Right atrium auricular region (tissue), 2 donors: ENCODE measurements around the gene S100A7A. TPM values are rescaled to one million over a fixed set of nuclear protein-coding genes. Genes with fewer than 3 reads are reported as not detected.
A peak's percentile ranks its signal among the peaks of the same experiment; 100 is the strongest.

Source experiments
- DNase-seq: peaks from one replicate; pipeline ENCODE4 v3.0.0-alpha.2; 2019; ENCODE audit warnings: low spot score
- H3K27ac ChIP-seq, 2 donors: fragments of 200-600 bp; sonication (generic); 1 replicate in 1 of 2; 2 replicates in 1 of 2; pipeline ENCODE4 v1.5.1; 2016 to 2019
- H3K27me3 ChIP-seq, 2 donors: fragments of 200-600 bp; sonication (generic); one replicate each; pipeline versions ENCODE4 v1.5.1 to v1.6.0; 2017 to 2019
- H3K36me3 ChIP-seq: fragments of 200-600 bp; sonication (generic); one replicate; pipeline ENCODE4 v1.5.1; 2016
- H3K4me1 ChIP-seq, 2 donors: fragments of 200-600 bp; sonication (generic); one replicate each; pipeline versions ENCODE4 v1.5.1 to v1.6.0; 2017 to 2019
- H3K4me3 ChIP-seq, 2 donors: fragments of 200-600 bp; sonication (generic); 1 replicate in 1 of 2; 2 replicates in 1 of 2; pipeline ENCODE4 v1.5.1; 2017 to 2019; ENCODE audit warnings: mild to moderate bottlenecking in 1 of 2, moderate library complexity in 1 of 2
- H3K9me3 ChIP-seq, 2 donors: fragments of 200-600 bp; sonication (generic); one replicate each; pipeline ENCODE4 v1.5.1; 2019
- CTCF ChIP-seq, 2 donors: fragments of 200-600 bp; sonication (generic); IDR thresholded peaks; one replicate each; pipeline ENCODE4 v1.5.1; 2019; ENCODE audit warnings: antibody characterized with exemption in 2 of 2
- total RNA-seq, 2 donors: library from RNA; depleted of rRNA; stranded (reverse); fragments of >200 nt; gene quantifications; one replicate each; pipeline ENCODE4 v1.1.0, GENCODE V29; 2016

S100A7A gene
- total RNA-seq, 2 donors from 2014 or later, result not detected

GRCh38 chr1:153374071-153374470 is 42.2 kb upstream of the S100A7A start:
- H3K27ac ChIP-seq, result no peak overlapping the region
- H3K36me3 ChIP-seq, result no peaks in the 10 kb centered on the region
- H3K9me3 ChIP-seq, result no peaks in the 10 kb centered on the region
- peak; percentile 52 for DNase-seq
- TF ChIP-seq CTCF (IDR thresholded peaks at IDR 0.05), result no peak
- H3K27me3 ChIP-seq, result no peaks in the 10 kb centered on the region
- no peaks in the 10 kb centered on the region for H3K4me1 ChIP-seq
- H3K4me3 ChIP-seq, result no peak overlapping the region

- Histone ChIP-seq H3K36me3 (no peaks in the 10 kb centered on the region), H3K27me3 (no peaks in the 10 kb centered on the region), H3K4me3 (no peak within 1 kb of the TSS), H3K27ac (no peak within 1 kb of the TSS), H3K9me3 (no peaks in the 10 kb centered on the region), H3K4me1 (no peaks in the 10 kb centered on the region)
- TF ChIP-seq CTCF (IDR thresholded peaks at IDR 0.05), result no peak
- DNase-seq, result no peak
These were observed 40.8 kb upstream of the S100A7A start, which contains the start of gene S100A12 for GRCh38 chr1:153375511-153375910. S100A12 (minus strand) TSS chr1:153375621; CDS start chr1:153374592, 1,029 bp downstream.

DNA sequence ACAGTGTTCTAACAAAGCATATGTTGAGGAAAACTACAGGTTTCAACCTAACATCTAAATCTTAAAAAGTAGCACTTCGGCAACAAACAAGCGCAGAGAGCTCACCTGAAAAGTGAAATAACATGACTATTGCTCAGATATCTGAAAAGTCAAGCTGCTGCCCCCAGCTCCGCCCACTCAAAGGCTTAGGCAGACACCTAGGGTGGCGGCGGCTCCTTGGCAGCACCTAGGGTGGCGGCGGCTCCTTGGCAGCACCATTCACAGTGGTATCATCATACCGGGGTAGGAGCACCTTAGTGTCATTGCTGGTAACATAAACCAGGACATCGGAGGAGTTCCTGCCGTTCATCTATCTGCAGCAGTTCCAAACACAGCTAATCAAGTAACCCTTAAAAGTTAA is 36.7 kb upstream of the S100A7A start:
- Histone ChIP-seq H3K27ac (no peak overlapping the region), H3K4me3 (no peak overlapping the region), H3K36me3 (no peaks in the 10 kb centered on the region), H3K9me3 (peaks cover 0 to 19% of the 10 kb centered on the region in 2 donors), H3K4me1 (no peaks in the 10 kb centered on the region), H3K27me3 (no peaks in the 10 kb centered on the region)
- TF ChIP-seq CTCF (IDR thresholded peaks at IDR 0.05), result no peak
- no peak for DNase-seq

DNA sequence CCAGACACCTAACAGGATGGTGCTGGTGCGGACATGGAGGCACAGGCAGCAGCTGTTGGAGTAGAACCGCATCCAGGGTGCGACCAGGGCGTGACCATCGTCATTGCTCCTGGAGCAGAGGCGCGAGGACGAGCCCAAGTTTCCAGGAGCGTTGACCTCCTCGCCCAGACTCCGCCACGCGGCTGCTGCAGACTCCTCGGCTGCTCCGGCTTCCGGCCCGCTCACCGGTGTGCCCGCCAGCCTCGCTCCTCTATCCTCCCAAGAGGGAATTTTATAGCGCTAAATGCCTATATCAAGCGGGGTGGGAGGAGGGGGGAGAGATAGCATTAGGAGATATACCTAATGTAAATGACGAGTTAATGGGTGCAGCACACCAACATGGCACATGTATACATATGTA is 35.6 kb upstream of the S100A7A start:
- no peaks in the 10 kb centered on the region for H3K36me3 ChIP-seq
- H3K9me3 ChIP-seq, result peaks cover 0 to 19% of the 10 kb centered on the region in 2 donors
- H3K27ac ChIP-seq, result no peak overlapping the region
- H3K27me3 ChIP-seq, result no peaks in the 10 kb centered on the region
- DNase-seq, result peak; percentile 16
- no peak overlapping the region for H3K4me3 ChIP-seq
- H3K4me1 ChIP-seq, result no peaks in the 10 kb centered on the region
- TF ChIP-seq CTCF (IDR thresholded peaks at IDR 0.05), result no peak

DNA sequence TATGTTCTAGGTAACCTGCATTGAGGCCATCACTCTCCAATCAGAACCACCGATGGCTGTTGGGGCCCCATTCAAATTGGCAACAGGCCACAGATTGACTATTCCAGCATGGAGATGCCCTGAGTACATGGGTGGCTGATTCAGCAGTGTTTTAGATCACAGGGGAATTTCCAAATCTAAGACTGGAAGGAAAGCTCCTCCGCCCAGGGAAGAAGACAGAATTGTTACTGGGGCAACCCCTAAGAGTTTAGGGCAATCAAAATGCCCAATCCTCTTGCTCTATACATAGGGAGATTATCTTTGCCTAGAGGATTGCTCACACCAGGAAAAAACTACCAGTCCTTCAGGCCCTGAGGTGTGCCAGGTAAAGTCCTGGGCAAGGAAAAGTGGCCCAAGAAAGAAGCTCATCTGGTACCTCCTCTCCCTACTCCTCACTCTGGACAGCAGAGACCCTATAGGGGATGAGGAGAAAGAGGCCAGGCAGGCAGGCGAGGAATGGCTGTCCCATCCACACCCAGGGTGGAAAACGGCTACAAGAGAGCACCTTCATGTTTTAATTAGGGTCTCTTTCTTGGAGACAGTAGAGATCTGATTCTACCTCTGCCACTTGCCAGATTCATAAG is 31.3 kb upstream of the S100A7A start:
- Histone ChIP-seq H3K9me3 (peaks cover 0 to 19% of the 10 kb centered on the region in 2 donors), H3K36me3 (no peaks in the 10 kb centered on the region), H3K27ac (no peak overlapping the region), H3K27me3 (no peaks in the 10 kb centered on the region), H3K4me3 (no peak overlapping the region), H3K4me1 (no peaks in the 10 kb centered on the region)
- TF ChIP-seq CTCF (IDR thresholded peaks at IDR 0.05), result no peak
- DNase-seq, result peak; percentile 21

DNA sequence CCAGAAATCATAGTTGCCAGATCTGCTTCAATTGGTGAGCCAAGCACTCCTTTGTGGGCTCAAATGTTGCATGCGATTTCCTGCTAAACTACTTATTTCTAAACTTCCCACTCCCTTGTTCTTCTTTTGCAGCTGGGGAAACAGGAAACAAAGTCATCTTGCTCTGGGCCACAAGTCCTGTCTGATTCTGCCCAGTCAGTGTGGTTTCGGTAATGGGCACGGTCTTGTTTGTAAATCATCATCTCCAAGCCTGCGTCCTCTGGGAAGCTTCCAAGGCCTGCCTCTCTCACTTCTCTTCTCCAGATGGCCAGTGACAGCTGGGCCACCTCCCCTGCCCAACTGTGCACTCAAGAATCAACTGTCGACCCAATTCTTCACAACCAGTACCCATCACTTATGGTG is 29.8 kb upstream of the S100A7A start:
- peaks cover 0 to 14% of the 10 kb centered on the region in 2 donors for H3K9me3 ChIP-seq
- no peaks in the 10 kb centered on the region for H3K27me3 ChIP-seq
- H3K4me1 ChIP-seq, result peaks cover 0 to 4% of the 10 kb centered on the region in 2 donors
- no peak for TF ChIP-seq CTCF (IDR thresholded peaks at IDR 0.05)
- H3K4me3 ChIP-seq, result no peak overlapping the region
- H3K27ac ChIP-seq, result no peak overlapping the region
- peak; percentile 76 for DNase-seq
- H3K36me3 ChIP-seq, result no peaks in the 10 kb centered on the region
